GM19438 (cell line): Measurements from ENCODE around the gene AURKB.
"Not testable (repeated sequence)": the region's sequence is repeated elsewhere in the genome, so short reads cannot be mapped to it uniquely, and the experiment has no call there.

ENCODE experiments used
- ATAC-seq: cut with Tn5 transposase; IDR thresholded peaks from one replicate; pipeline ENCODE4 v1.9.1; 2021; ENCODE audit warnings: low read depth; ENCODE audit not compliant: unreplicated experiment

The AURKB gene

GRCh38 chr17:8209907-8210760 lies at the start of gene AURKB:
AURKB (minus strand) TSS chr17:8210575; CDS start chr17:8210224, 351 bp downstream.
- ATAC-seq = peak; percentile 75

- ATAC-seq = no peak
Observed at GRCh38 chr17:8257801-8258200, 47.4 kb upstream of the AURKB start.

- ATAC-seq = no peak
Observed at GRCh38 chr17:8256691-8257090, 46.3 kb upstream of the AURKB start.

GRCh38 chr17:8256291-8256690 lies 45.9 kb upstream of the AURKB start:
- ATAC-seq = no peak

GRCh38 chr17:8255499-8255898 lies 45.1 kb upstream of the AURKB start:
- no peak for ATAC-seq

- no peak for ATAC-seq
Observed at GRCh38 chr17:8254881-8255280, 44.5 kb upstream of the AURKB start.

- ATAC-seq = no peak
Observed at GRCh38 chr17:8253801-8254200, 43.4 kb upstream of the AURKB start.

GRCh38 chr17:8251411-8251810 lies 41.0 kb upstream of the AURKB start:
- not testable (repeated sequence) for ATAC-seq

GRCh38 chr17:8249621-8250500 lies 39.5 kb upstream of the AURKB start:
- no peak for ATAC-seq

GRCh38 chr17:8248751-8249607 lies 38.6 kb upstream of the AURKB start, which contains the start of gene PFAS:
PFAS (plus strand) TSS chr17:8249289; CDS start chr17:8253938, 4,649 bp downstream.
- peak; percentile 44 for ATAC-seq

GRCh38 chr17:8244768-8245167 lies 34.4 kb upstream of the AURKB start:
- ATAC-seq = no peak

- no peak for ATAC-seq
Observed at GRCh38 chr17:8243827-8244226, 33.5 kb upstream of the AURKB start.

- no peak for ATAC-seq
Observed at GRCh38 chr17:8237886-8238285, 27.5 kb upstream of the AURKB start.

GRCh38 chr17:8237175-8237574 lies 26.8 kb upstream of the AURKB start:
- no peak for ATAC-seq

GRCh38 chr17:8235676-8236075 lies 25.3 kb upstream of the AURKB start:
- ATAC-seq = no peak

GRCh38 chr17:8234361-8235270 lies 24.2 kb upstream of the AURKB start:
- no peak for ATAC-seq

GRCh38 chr17:8231701-8232100 lies 21.3 kb upstream of the AURKB start:
- ATAC-seq = no peak

- ATAC-seq = no peak
Observed at GRCh38 chr17:8227238-8227581, 16.8 kb upstream of the AURKB start.

- no peak for ATAC-seq
Observed at GRCh38 chr17:8226536-8227237, 16.3 kb upstream of the AURKB start.
